ENCODE measurements around the gene MAP1LC3B.

Gene MAP1LC3B

DNA sequence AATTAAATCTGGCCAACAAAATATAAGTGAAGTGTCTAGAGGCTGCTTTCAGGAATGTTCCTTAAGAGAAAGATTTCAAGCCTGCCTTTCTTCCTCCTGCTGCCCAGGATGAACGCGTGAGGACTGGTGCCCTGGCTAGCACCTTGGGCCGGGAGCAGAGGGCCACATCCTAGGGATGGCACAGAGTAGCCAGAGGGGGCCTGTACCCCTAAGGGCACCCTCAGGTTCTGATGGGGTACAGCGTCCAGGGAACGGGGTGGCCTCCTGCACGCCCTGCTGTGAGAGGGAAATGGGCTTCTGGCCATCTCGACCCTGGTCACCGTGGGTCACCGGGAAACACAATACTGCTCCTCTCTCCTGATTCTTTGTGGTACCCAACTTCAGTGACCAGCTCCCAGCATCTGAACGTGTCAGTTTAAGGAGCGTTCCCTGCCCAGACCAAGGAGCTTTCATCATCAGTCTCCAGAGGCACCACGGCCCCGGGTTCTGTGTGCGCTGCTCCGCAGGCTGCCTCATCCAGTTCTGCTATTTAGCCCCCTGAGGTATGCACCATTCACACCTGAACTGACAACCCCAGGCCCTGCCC is 40.3 kb downstream of the MAP1LC3B start:
- no peak for DNase-seq (ENCODE audit: low read depth)

DNA sequence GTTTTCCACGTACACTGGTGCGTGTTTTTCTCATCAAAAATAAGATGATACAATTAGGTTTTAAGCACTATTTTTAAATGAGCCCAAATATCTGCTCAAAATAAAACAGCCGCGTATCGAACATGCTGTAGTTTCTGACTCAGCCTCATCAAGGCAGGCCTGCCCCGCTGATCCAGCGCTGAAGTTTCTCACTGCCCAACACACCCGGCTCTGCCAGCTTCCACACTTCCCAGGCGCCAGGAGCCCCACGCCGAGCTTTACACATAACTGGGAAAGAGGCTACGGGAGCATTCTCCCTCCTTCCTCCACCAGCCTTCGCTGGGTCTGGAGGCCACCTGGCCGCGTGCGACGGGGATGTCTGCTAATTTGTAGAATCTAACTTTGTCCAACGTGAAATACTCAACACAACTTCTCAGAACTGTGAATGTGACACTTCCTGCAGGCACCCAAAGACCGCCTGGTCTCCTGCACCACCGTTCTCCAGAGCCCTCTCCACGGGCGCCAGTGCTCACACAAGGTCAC is 42.1 kb downstream of the MAP1LC3B start:
- DNase-seq (ENCODE audit: low read depth): no peak

DNA sequence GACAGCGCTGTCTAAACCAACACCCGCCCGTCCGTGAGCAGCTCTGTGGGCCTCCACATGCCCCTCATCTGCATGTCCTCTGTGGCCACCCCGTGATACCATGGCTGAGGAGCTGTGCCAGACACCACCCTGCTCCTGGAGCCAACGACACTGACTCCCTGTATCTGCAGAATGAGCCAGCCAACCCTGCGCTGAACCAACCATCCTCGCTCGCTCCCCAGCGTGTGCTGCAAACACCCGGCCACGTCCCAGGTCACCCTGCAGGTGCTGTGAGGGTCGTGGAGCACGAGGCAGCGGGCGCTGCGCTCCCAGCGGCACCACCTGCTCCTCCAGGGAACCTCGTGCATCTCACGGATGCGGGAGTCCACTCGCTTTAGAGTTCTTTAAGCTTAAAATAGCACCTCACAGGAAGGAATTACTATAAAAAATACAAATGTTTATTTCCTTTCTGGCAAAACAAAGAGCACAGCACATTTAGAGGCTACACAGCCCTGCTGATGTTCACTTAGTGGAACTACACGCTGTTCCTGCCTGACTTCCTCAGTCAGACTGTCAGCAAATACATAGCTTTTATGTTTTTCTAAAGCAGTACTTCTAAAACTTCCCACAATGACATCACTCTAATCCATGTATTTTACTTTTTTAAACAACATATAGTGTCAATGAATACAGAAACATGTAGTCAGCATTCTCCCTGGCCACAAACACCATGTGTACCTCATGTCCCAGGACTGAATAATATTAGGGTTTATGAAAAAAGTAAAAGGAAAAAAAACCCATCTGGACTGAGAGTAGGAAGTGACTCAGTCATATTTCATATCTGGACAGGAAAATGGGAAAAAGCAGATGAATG is 43.5 kb downstream of the MAP1LC3B start:
- peak; percentile 77 for DNase-seq (ENCODE audit: low read depth)

DNA sequence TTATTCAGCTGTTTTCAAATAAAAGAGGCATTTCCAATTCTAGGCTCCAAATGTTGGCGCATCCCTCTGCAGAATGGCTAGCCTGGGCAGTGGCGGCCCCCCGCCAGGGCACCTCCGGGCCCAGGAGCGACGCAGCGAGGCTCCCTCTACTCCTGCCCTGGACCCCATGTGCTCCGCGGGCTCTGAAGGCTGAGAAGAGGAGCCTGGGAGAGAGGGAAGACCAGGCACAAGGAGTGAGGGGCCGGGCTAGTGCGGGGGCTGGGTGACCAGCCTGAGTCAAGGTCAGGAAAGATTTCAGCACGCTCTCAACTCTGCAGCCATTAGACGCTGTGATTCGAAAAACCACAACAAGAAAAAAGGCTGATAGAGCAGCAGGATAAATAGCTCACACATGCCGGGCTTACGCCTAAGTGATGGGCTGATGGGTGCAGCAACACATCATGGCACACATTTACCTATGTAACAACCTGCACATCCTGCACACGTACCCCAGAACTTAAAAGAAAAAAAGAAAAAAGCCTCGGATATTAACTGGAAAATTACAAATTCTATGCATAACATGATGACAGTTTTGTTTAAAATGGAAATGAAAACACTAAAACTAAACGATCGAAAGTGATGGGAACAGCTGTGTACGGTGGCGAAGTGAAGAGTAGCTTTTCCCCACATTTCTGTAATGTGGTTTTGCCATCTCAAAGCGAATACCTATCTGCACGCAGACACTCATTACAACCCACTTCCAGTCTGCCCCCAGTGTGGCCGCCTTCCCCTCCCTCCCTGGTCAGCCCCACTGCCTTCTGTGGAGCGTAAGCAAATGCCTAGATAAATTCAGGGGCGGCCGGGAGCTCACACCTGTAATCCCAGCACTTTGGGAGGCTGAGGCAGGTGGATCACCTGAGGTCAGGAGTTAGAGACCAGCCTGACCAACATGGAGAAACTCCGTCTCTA is 44.4 kb downstream of the MAP1LC3B start:
- peak; percentile 12 for DNase-seq (ENCODE audit: low read depth)

DNA sequence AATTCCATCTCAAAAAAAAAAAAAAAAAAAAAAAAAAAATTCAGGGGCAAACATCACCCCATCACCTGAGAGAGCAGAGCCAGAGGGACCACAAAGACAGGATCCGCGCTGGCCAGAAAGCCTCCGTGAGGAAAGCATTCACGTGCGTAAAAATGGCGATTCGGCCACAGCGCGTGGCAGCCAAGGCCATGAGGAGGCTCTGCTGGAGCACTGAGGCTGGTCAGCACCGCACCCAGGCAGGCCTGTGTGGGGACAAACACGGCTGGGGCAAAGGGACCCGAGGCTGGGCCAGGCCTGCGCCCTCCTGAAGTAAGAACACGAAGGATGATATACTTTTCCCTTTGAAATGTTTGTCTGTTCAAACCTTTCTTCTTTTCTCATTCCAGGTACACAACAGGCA is 45.2 kb downstream of the MAP1LC3B start:
- no peak for DNase-seq (ENCODE audit: low read depth)

DNA sequence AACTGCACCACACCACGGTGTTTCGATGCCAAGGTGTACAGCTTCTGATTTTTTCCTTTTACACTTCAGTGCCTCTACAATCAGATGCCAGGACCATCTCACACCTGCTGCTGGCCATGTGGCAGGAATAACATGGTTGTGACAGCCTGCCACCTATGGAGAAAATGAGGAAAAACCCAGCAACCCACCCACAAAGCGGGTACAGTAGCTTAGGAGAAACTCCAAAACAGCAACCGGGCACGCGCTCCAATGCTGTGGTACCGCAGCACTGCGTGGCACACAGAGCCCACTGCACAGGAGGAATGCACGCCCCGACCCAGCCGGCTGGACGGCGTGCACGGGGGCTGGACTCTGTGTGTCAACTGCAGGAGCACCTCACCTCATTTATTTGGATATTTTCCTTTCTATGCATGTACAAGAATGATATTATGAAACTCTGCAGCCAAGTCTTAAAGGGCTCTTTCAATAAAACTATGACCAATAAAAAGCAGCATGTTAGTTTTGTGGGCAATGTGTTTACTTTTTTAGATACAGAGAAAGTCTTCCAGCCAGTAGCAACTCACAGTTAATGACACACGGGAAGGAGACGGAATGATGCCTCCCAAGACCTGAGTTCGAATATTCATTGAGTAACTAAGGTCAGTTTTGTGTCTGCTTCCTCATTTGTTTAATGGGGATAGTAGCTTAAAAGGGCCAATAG is 45.9 kb downstream of the MAP1LC3B start:
- no peak for DNase-seq (ENCODE audit: low read depth)

DNA sequence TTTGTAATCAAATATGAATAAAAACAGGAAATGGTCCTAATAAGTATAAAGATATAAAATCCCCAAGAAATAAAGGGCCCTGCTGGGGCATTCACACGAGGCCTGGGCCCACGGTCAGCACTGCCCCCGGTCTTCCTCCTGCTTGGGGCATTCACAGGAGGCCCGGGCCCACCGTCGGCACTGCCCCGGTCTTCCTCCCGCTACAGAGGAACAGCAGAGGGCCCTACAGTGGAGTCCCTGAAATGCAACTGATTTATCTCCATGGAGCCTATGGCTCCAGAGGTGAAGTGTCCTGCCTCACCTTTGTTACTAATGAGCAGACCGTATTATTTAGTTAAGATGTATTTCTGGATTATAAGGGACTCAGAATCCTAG is 46.5 kb downstream of the MAP1LC3B start:
- no peak for DNase-seq (ENCODE audit: low read depth)

DNA sequence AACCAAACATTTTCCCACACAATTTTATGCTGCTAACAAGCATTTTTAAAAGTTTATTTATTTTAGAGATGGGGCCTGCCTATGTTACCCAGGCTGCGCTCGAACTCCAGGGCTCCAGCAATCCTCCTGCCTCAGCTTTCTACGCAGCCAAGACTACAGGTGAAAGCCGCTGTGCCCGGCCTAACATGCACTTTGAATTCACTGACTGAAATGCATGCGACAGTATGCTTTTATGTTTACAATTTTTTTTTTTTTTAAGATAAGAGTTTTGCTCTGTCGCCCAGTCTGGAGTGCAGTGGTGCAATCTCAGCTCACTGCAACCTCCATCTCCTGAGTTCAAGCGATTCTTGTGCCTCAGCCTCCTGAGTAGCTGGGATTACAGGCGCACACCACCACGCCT is 47.8 kb downstream of the MAP1LC3B start:
- no peak for DNase-seq (ENCODE audit: low read depth)

DNA sequence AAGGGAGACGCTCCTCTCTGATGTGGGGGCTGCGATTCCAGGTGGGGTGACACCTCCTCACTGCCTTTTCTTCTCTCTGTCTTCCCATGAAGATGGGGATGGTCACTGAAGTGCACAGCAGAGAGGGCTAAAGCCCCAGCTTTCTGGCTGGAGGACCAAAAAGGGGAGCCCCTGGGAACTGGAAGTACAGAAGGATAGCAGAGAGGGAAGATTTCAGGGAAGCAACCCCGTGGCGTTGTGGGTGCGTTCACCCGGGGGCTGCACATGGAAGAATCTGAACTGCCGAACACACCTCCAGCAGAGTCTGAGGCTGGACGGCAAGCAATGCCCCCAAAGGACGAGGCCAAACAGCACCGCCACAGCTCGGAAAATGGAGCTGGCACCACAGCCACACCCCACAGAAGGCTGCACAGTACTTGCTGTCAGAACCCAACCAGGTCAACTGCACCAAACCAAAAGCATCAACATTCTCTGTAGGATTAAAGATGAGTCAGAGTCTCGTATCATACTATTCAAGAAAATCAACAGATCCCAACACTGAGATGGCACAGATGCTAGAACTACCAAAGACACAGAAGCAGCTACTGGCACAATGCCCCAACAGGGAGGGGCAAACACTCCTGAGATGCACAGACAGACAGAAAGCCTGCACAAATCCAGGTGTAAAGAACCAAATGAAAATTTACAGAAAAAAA is 49.9 kb downstream of the MAP1LC3B start:
- no peak for DNase-seq (ENCODE audit: low read depth)

DNA sequence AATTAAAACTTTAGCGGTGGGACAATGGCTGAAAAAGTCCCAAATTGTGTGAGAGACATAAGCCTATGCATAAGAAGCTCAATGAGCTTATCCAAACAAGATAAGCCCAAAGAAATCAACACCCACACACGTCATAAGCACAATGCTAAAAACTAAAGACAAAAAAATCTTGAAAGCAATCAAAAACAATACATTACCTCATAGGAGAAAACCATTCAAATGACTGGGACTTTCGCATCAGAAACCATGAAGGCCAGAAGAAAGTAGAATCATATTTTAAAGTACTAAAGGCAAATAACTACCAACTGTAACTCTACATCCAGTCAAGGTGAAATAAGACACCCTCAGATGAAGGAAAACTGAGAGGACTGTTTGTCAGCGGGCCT is 50.4 kb downstream of the MAP1LC3B start:
- no peak for DNase-seq (ENCODE audit: low read depth)

DNA sequence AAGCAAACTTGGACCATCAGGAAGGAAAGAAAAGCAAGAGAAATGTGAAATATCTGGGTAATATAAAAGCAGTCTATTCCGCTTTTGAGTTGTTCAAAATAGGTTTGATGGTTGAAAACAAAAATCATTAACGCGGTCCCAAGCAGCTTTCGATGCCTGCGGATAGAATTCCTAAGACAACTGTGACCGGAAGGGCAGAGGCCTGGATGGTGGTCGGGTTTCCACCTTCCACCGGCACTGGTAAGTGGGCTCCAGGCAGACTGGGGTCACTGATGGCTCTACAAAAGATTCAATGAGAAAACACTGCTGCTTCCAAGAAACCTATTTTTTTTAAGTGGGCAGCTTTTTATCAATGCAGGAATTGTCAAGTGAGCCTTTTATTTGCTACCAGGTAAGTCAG is 50.9 kb downstream of the MAP1LC3B start:
- DNase-seq (ENCODE audit: low read depth): no peak

DNA sequence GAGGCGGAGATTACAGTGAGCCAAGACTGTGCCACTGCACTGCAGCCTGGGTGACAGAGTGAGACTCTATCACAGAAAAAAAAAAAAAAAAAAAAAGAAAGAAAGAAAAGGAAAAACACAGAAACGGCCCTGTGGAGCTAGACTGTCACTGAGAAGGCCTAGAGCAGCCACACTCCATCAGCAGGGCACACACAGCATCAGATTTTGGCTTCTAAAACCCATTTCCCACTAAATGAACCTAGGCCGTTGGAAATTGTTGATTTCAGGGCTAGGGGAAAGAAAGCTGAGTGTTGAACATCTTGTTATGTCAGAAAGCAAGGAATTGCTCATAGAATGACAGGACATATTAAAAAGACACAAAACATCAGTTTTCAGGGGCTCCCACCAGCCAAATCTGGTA is 51.8 kb downstream of the MAP1LC3B start:
- DNase-seq (ENCODE audit: low read depth): no peak

DNA sequence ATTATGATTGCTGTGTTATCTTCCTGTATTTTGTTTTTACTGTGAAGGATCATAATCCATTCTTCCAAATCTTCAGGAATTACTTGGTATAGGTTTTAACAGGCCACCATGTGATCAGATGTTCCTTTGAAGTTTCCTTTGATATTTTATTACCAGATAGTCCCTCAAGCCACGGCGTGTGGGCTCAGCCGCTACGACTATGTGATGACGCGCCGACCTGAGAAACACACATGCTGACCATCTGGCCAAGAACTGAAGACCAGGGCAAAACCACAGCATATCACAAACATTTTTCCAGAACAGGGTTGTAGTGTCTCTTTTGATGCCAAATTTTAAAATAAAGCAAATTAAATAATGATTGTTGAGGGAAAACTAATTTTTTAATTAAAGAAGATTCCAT is 53.4 kb downstream of the MAP1LC3B start:
- DNase-seq (ENCODE audit: low read depth): no peak

DNA sequence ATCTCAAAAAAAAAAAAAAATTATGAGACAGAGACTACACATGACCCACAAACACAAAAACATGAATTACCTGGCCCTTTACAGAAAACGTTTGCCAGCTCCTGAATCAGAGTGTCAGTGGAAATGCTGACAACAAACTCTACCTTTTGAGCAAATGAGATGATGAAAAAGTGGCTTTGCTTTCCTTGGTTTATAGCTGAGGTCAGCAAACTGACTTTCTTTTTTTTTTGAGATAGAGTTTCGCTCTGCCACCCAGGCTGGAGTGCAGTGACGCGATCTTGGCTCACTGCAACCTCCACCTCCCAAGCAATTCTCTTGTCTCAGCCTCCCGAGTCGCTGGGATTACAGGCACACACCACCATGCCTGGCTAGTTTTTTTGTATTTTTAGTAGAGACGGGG is 54.3 kb downstream of the MAP1LC3B start:
- no peak for DNase-seq (ENCODE audit: low read depth)

DNA sequence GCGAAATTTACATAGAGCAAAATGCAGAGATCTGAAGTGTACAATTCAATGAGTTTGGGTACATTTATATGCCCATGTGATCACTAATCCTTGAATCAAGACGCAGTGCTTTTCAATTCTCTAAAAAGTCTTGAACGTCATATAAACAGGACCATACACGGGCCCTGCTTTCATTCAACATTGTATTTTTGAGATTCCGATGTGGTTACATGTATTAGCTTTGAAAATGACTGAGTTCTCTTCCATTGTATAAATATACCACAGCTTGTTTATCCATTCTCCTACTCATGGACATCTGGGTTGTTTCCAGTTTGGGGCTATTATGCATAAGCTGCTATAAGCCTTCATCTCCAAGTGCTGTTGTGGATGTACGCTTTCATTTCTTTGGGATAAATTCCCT is 55.2 kb downstream of the MAP1LC3B start:
- no peak for DNase-seq (ENCODE audit: low read depth)

DNA sequence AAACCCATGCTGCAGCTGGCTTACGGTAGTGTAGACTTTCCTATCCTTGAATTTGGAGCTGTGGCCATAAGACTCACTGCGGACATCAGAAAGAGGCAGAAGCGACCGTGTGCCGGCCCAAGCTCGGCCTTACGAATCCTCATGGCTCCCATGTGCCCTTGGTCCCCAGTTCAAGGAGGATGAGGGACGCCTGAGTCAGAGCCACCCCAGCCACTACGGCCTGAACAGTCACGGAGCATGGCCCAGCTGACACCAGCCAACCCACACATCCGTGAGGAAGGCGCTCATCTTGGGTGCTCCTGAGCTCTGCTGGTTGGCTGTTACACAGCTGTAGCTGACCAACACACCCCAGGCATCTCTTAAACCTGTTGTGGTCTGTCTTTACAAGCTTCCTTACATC is 56.7 kb downstream of the MAP1LC3B start:
- no peak for DNase-seq (ENCODE audit: low read depth)

DNA sequence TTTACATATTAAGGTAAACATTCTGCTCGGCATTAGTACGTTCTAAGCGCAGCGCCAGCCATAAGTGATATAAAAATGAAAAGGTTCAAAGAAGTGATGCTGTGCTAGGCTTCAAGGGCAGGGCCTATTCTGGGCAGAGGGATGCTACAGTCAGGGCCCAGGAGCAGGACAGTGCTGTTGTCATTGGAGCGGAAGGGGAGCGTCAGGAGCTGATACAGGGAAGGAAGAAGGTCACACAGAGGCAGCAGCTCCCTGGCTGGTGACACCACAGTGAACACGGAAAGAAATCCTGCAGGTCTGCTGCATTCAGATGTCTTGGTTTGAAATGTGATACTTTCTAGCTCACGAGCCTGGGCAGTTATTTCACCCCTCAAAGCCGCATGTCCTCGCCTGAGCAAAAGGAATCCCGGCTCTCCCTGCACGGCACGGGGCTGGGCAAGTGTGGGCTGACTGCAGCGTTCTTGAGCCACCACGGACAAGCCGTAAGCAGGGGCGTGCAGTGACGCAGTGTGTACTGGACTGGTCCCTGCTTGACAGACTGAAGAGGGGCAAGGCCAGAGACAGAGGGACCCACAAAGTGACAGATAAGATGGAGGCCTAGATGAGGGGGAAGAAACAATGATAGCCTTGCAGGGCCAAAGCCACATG is 59.6 kb downstream of the MAP1LC3B start:
- no peak for DNase-seq (ENCODE audit: low read depth)

DNA sequence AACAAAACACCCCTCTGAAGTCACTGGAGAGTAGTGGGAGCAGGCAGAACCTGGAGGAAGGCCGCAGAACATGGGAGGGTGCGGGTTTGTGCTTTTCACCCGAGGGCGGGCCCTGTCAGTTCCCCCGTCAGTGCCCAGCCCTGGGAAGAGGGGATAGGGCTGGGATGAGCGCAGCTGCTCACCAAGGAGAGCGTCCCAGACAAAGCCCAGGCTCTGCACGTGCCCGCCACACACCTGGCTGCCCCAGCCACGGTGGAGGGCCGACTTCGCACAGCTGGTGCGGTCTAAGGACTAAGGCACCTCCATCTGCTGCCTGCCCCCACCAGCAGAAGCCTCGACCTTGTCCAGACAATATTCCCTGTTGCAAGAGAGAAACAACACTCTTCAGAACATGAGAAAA is 61.2 kb downstream of the MAP1LC3B start:
- DNase-seq (ENCODE audit: low read depth): no peak
